CD14-positive monocyte (primary cell): ENCODE results near the gene PARD6G. TPM values are rescaled to one million over a fixed set of nuclear protein-coding genes. Genes with fewer than 3 reads are reported as not detected.
A peak's percentile ranks its signal among the peaks of the same experiment; 100 is the strongest.

Source experiments
- DNase-seq, 3 donors: peaks; one replicate each; pipeline ENCODE4 v3.0.0-alpha.2; 2011 to 2022
- H2AFZ ChIP-seq: 2 replicates; pipeline ENCODE4 v1.6.0; 2012; ENCODE audit warnings: mild to moderate bottlenecking, low read depth, low read length, inconsistent platforms; ENCODE audit not compliant: insufficient read depth, poor library complexity, severe bottlenecking
- H3K27ac ChIP-seq, 2 donors: 1 replicate in 1 of 2; 2 replicates in 1 of 2; pipeline ENCODE4 v1.5.1; 2012 to 2013; ENCODE audit warnings: low read length in 2 of 2, control low read depth in 1 of 2, inconsistent platforms in 1 of 2, low read depth in 1 of 2, mild to moderate bottlenecking in 1 of 2
- H3K27me3 ChIP-seq, 2 donors: one replicate each; pipeline versions ENCODE4 v1.6.0 to v1.6.1; 2011 to 2013; ENCODE audit warnings: low read length in 2 of 2; ENCODE audit not compliant: control insufficient read depth in 2 of 2, insufficient read depth in 2 of 2
- H3K36me3 ChIP-seq, 2 donors: replicated peaks in 1 of 2; 1 replicate in 1 of 2; 2 replicates in 1 of 2; pipeline versions ENCODE4 v1.5.1 to v1.6.1; 2012 to 2013; ENCODE audit warnings: low read length in 2 of 2, control low read depth in 1 of 2, inconsistent platforms in 1 of 2, mild to moderate bottlenecking in 1 of 2; ENCODE audit not compliant: insufficient read depth in 2 of 2, control insufficient read depth in 1 of 2
- H3K4me1 ChIP-seq, 2 donors: 1 replicate in 1 of 2; 2 replicates in 1 of 2; pipeline versions ENCODE4 v1.5.1 to v1.6.1; 2012 to 2013; ENCODE audit warnings: low read length in 2 of 2, control low read depth in 1 of 2, inconsistent platforms in 1 of 2, mild to moderate bottlenecking in 1 of 2, moderate library complexity in 1 of 2; ENCODE audit not compliant: insufficient read depth in 2 of 2, control insufficient read depth in 1 of 2
- H3K4me2 ChIP-seq: replicated peaks from 2 replicates; pipeline ENCODE3; 2012; ENCODE audit warnings: low read length, moderate library complexity, mild to moderate bottlenecking; ENCODE audit not compliant: poor library complexity, severe bottlenecking; ENCODE audit errors: extremely low read depth
- H3K4me3 ChIP-seq, 3 experiments: fragments of 200-600 bp in 1 of 3; sonication (generic) in 1 of 3; replicated peaks in 1 of 3; 1 replicate in 2 of 3; 2 replicates in 1 of 3; pipeline ENCODE4 v1.5.1; 2011 to 2013; ENCODE audit warnings: low read length in 3 of 3, mild to moderate bottlenecking in 3 of 3, control low read depth in 2 of 3, low read depth in 2 of 3, inconsistent platforms in 1 of 3, moderate library complexity in 1 of 3
- H3K79me2 ChIP-seq: 2 replicates; pipeline ENCODE4 v1.6.0; 2012; ENCODE audit warnings: mild to moderate bottlenecking, control low read depth, inconsistent platforms, low read length, moderate library complexity; ENCODE audit not compliant: insufficient read depth
- H3K9ac ChIP-seq: 2 replicates; pipeline ENCODE4 v1.6.0; 2017; ENCODE audit warnings: low read length, mild to moderate bottlenecking; ENCODE audit not compliant: insufficient read depth, poor library complexity, severe bottlenecking
- H3K9me3 ChIP-seq, 2 donors: replicated peaks in 1 of 2; 1 replicate in 1 of 2; 2 replicates in 1 of 2; pipeline versions ENCODE4 v1.5.1 to v1.6.1; 2012 to 2013; ENCODE audit warnings: low read length in 2 of 2, control low read depth in 1 of 2; ENCODE audit not compliant: control insufficient read depth in 1 of 2, insufficient read depth in 1 of 2
- H4K20me1 ChIP-seq: 2 replicates; pipeline ENCODE4 v1.6.0; 2012; ENCODE audit warnings: mild to moderate bottlenecking, low read length, control low read depth, moderate library complexity; ENCODE audit not compliant: insufficient read depth
- H3K27ac Mint-ChIP-seq, 7 donors: one replicate each; pipeline ENCODE4 v1.8.0; 2020; ENCODE audit warnings: mild to moderate bottlenecking in 7 of 7, mixed read lengths in 7 of 7, moderate library complexity in 6 of 7, inconsistent platforms in 2 of 7
- H3K27me3 Mint-ChIP-seq, 3 donors: one replicate each; pipeline ENCODE4 v1.8.0; 2021 to 2022; ENCODE audit warnings: low read depth in 3 of 3, mild to moderate bottlenecking in 3 of 3, mixed read lengths in 3 of 3, moderate library complexity in 3 of 3, inconsistent platforms in 1 of 3
- H3K36me3 Mint-ChIP-seq, 2 donors: one replicate each; pipeline ENCODE4 v1.8.0; 2020; ENCODE audit warnings: mixed read lengths in 2 of 2, inconsistent platforms in 1 of 2, mild to moderate bottlenecking in 1 of 2
- H3K4me1 Mint-ChIP-seq: one replicate; pipeline ENCODE4 v1.8.0; 2020; ENCODE audit warnings: mild to moderate bottlenecking, mixed read lengths
- H3K4me3 Mint-ChIP-seq, 2 donors: one replicate each; pipeline ENCODE4 v1.8.0; 2020; ENCODE audit warnings: mild to moderate bottlenecking in 2 of 2, mixed read lengths in 2 of 2, moderate library complexity in 1 of 2
- H3K9me3 Mint-ChIP-seq, 7 donors: one replicate each; pipeline ENCODE4 v1.8.0; 2020 to 2022; ENCODE audit warnings: mixed read lengths in 7 of 7, mild to moderate bottlenecking in 6 of 7, moderate library complexity in 6 of 7, inconsistent platforms in 2 of 7
- CTCF ChIP-seq: fragments of 200-600 bp; IDR thresholded peaks from one replicate; pipeline ENCODE4 v1.8.0; 2022; ENCODE audit warnings: antibody characterized with exemption, mild to moderate bottlenecking
- WGBS: methylation state at CpG from one replicate; pipeline ENCODE4 v1.1.5; 2013; ENCODE audit warnings: missing lambda C conversion rate; ENCODE audit not compliant: insufficient coverage; 5-methylcytosine and 5-hydroxymethylcytosine counted together
- intact Hi-C, 2 donors: fragments of 100-400 bp; cut with micrococcal nuclease; formaldehyde crosslinking; loops; one replicate each; pipeline versions ENCODE4 v1.15.0 to v1.15.1; 2023
- polyA plus RNA-seq, 3 donors: library from polyadenylated mRNA; depleted of rRNA in 1 of 3; unstranded in 2 of 3; stranded (reverse) in 1 of 3; fragments of 300-500 nt in 2 of 3; fragments of >200 nt in 1 of 3; fragmentation: Illumina TruSeq in 2 of 3; gene quantifications; 1 replicate in 2 of 3; 2 replicates in 1 of 3; pipeline ENCODE4 v1.2.3, GENCODE V29; 2012 to 2021

Gene PARD6G
- polyA plus RNA-seq, 3 donors, result not detected

- Histone ChIP-seq H3K27me3 (no peaks in the 10 kb centered on the region), H3K27ac (no peak overlapping the region), H3K36me3 (peaks cover 6 to 28% of the 10 kb centered on the region in 2 donors), H3K4me1 (peaks cover 7 to 10% of the 10 kb centered on the region in 2 donors), H2AFZ (no peak overlapping the region), H3K9me3 (no peaks in the 10 kb centered on the region), H3K79me2 (peaks cover 59% of the 10 kb centered on the region), H3K4me3 (no peak overlapping the region), H4K20me1 (peaks cover 24% of the 10 kb centered on the region), H3K4me2 (no peak overlapping the region), H3K9ac (no peak overlapping the region)
- DNase-seq, result no peak
- WGBS, result 88% methylated on average over 4 of the region's 4 CpGs
- peak overlapping the region in 1 of 7 donors; percentile 58 for H3K27ac Mint-ChIP-seq
- peaks cover 28 to 30% of the 10 kb centered on the region in 2 donors for H3K36me3 Mint-ChIP-seq
- H3K9me3 Mint-ChIP-seq, result peaks cover 0 to 3% (median 0%) of the 10 kb centered on the region in 7 donors
- TF ChIP-seq CTCF, result no peak
- intact Hi-C loops, result no loop called here
- no peaks in the 10 kb centered on the region for H3K27me3 Mint-ChIP-seq
- H3K4me1 Mint-ChIP-seq, result peaks cover 26% of the 10 kb centered on the region
- H3K4me3 Mint-ChIP-seq, result no peak overlapping the region
Measured at GRCh38 chr18:80115035-80115434, 132.3 kb downstream of the PARD6G start.

GRCh38 chr18:80112624-80113248 lies 134.6 kb downstream of the PARD6G start:
- peaks cover 0 to 9% of the 10 kb centered on the region in 2 donors for H3K9me3 ChIP-seq
- peaks cover 0 to 5% of the 10 kb centered on the region in 2 donors for H3K36me3 ChIP-seq
- WGBS, result 20% methylated on average over 1 of the region's 1 CpG
- Mint-ChIP-seq H3K27me3 (peaks cover 0 to 2% (median 0%) of the 10 kb centered on the region in 3 donors), H3K9me3 (peaks cover 2 to 13% (median 8%) of the 10 kb centered on the region in 7 donors), H3K36me3 (peaks cover 5 to 11% of the 10 kb centered on the region in 2 donors), H3K4me3 (no peak overlapping the region), H3K4me1 (peaks cover 28% of the 10 kb centered on the region), H3K27ac (peak overlapping the region in 2 of 7 donors; percentile 33 to 55)
- H3K9ac ChIP-seq, result no peak overlapping the region
- TF ChIP-seq CTCF, result no peak
- no peak overlapping the region for H3K4me2 ChIP-seq
- H3K27ac ChIP-seq, result no peak overlapping the region
- H3K27me3 ChIP-seq, result no peaks in the 10 kb centered on the region
- intact Hi-C loops, result loop anchor here in 1 of 2 donors (5.0 kb wide), 1 partner anchor 35 kb away; no protein-coding TSS in a partner anchor
- H3K4me1 ChIP-seq, result peaks cover 11 to 17% of the 10 kb centered on the region in 2 donors
- no peak for DNase-seq
- H3K79me2 ChIP-seq, result peaks cover 62% of the 10 kb centered on the region
- H2AFZ ChIP-seq, result no peak overlapping the region
- no peak overlapping the region for H3K4me3 ChIP-seq
- H4K20me1 ChIP-seq, result peaks cover 24% of the 10 kb centered on the region
